HepG2 (cell line): ENCODE data around the gene STAT5A. TPM values are rescaled to one million over a fixed set of nuclear protein-coding genes. Genes with fewer than 3 reads are reported as not detected.
A peak's percentile ranks its signal among the peaks of the same experiment; 100 is the strongest.

Experiments
- ATAC-seq: fragments of 200-7000 bp; cut with Tn5 transposase; 3 replicates; pipeline ENCODE4 v1.9.1; 2020; ENCODE audit warnings: mild to moderate bottlenecking, moderate library complexity
- BruUV-seq: library from RNA; stranded (reverse); fragments of 400-500 nt; replicated peaks from 2 replicates; lab custom pipeline; 2021; lab: Mats Ljungman, UMichigan
- CTCF ChIA-PET: fragments of 300-600 bp; formaldehyde crosslinking; extraction: SDS; loops from one replicate; lab custom pipeline; 2021; ENCODE audit warnings: low total read pairs, inconsistent platforms, low intra/inter-chr PET ratio; lab: Yijun Ruan, JAX
- POLR2A ChIA-PET: fragments of 350-600 bp; sonication (Branson Sonifier 250); formaldehyde crosslinking; loops from one replicate; lab custom pipeline; 2020; ENCODE audit warnings: antibody characterized with exemption, inconsistent platforms; lab: Yijun Ruan, JAX
- DNase-seq: peaks from one replicate; pipeline ENCODE4 v3.0.0-alpha.2; 2015; ENCODE audit warnings: low spot score
- FAIRE-seq: peaks from 3 replicates; lab custom pipeline; 2011; peaks lifted over from hg19 to GRCh38; lab: Jason Lieb, UNC
- H2AFZ ChIP-seq: one replicate; pipeline ENCODE4 v1.6.1; 2011; ENCODE audit warnings: low read length, inconsistent platforms
- H3K27ac ChIP-seq: fragments of 300-600 bp; 3 replicates; pipeline ENCODE4 v1.8.0; 2011; ENCODE audit warnings: mixed run types, mild to moderate bottlenecking, mixed read lengths, low read length, inconsistent platforms; ENCODE audit not compliant: insufficient read depth; ENCODE audit errors: extremely low read length
- H3K27me3 ChIP-seq, 2 experiments: fragments of 200-600 bp in 1 of 2; 2 replicates in 1 of 2; 3 replicates in 1 of 2; pipeline versions ENCODE4 v1.6.0 to v1.8.0; 2011; ENCODE audit warnings: low read length in 2 of 2, mild to moderate bottlenecking in 2 of 2, moderate library complexity in 2 of 2, inconsistent platforms in 1 of 2; ENCODE audit not compliant: insufficient read depth in 2 of 2, control insufficient read depth in 1 of 2
- H3K36me3 ChIP-seq, 2 experiments: fragments of 200-600 bp in 1 of 2; replicated peaks in 1 of 2; 2 replicates in 1 of 2; 3 replicates in 1 of 2; pipeline versions ENCODE4 v1.5.1 to v1.8.0; 2011; ENCODE audit warnings: low read length in 2 of 2, inconsistent platforms in 1 of 2; ENCODE audit not compliant: insufficient read depth in 2 of 2, control insufficient read depth in 1 of 2
- H3K4me1 ChIP-seq: 2 replicates; pipeline ENCODE4 v1.5.1; 2012; ENCODE audit warnings: low read length, inconsistent platforms; ENCODE audit not compliant: insufficient read depth
- H3K4me2 ChIP-seq: 2 replicates; pipeline ENCODE4 v1.6.0; 2011; ENCODE audit warnings: low read depth, low read length, inconsistent platforms
- H3K4me3 ChIP-seq, 3 experiments: fragments of 200-600 bp in 1 of 3; sonication (generic), shearing (Covaris generic) in 1 of 3; replicated peaks in 1 of 3; 2 replicates each; pipeline ENCODE4 v1.5.1; 2011 to 2016; ENCODE audit warnings: low read length in 3 of 3, inconsistent platforms in 2 of 3, low read depth in 2 of 3, mild to moderate bottlenecking in 2 of 3, control low read depth in 1 of 3, mixed read lengths in 1 of 3; ENCODE audit not compliant: insufficient read depth in 1 of 3
- H3K79me2 ChIP-seq: one replicate; pipeline ENCODE4 v1.6.1; 2011; ENCODE audit warnings: low read length, inconsistent platforms; ENCODE audit not compliant: insufficient read depth
- H3K9ac ChIP-seq: 2 replicates; pipeline ENCODE4 v1.6.0; 2011; ENCODE audit warnings: mild to moderate bottlenecking, low read depth, low read length, inconsistent platforms; ENCODE audit not compliant: insufficient read depth
- H3K9me3 ChIP-seq: 2 replicates; pipeline ENCODE4 v1.5.1; 2012; ENCODE audit warnings: mild to moderate bottlenecking, low read length
- H4K20me1 ChIP-seq: 2 replicates; pipeline ENCODE4 v1.6.0; 2011; ENCODE audit warnings: inconsistent platforms, mild to moderate bottlenecking, low read length, moderate library complexity; ENCODE audit not compliant: insufficient read depth
- ATF1 ChIP-seq: IDR thresholded peaks from 2 replicates; pipeline ENCODE4 v1.6.1; 2016; ENCODE audit warnings: mild to moderate bottlenecking, control low read depth
- CENPT ChIP-seq: sonication (generic); formaldehyde crosslinking; IDR thresholded peaks from 2 replicates; pipeline ENCODE4 v1.8.0; 2022; ENCODE audit warnings: low read depth, mild to moderate bottlenecking, moderate library complexity, missing genetic modification reagents
- FOXC1 ChIP-seq: sonication (generic); formaldehyde crosslinking; IDR thresholded peaks from 2 replicates; pipeline ENCODE4 v1.8.0; 2022; ENCODE audit warnings: mild to moderate bottlenecking, missing genetic modification reagents, borderline replicate concordance
- FOXM1 ChIP-seq: sonication (generic); formaldehyde crosslinking; IDR thresholded peaks from 2 replicates; pipeline ENCODE4 v1.5.0; 2020; ENCODE audit warnings: missing genetic modification reagents
- PCBP1 ChIP-seq: fragments of 200-400 bp; formaldehyde crosslinking; IDR thresholded peaks from 2 replicates; pipeline ENCODE4 v1.6.1; 2017; ENCODE audit warnings: mild to moderate bottlenecking, low read depth, low read length, borderline replicate concordance
- POLR2A ChIP-seq, 2 experiments: IDR thresholded peaks; 2 replicates each; pipeline ENCODE4 v1.6.1; 2011; ENCODE audit warnings: low read depth in 2 of 2, low read length in 2 of 2, mild to moderate bottlenecking in 1 of 2, moderate library complexity in 1 of 2; ENCODE audit not compliant: insufficient read depth in 1 of 2
- SIN3A ChIP-seq: IDR thresholded peaks from 2 replicates; pipeline ENCODE4 v1.6.1; 2011; ENCODE audit warnings: low read depth, mild to moderate bottlenecking, control low read depth, low read length, borderline replicate concordance
- ZC3H4 ChIP-seq: sonication (generic); formaldehyde crosslinking; IDR thresholded peaks from 2 replicates; pipeline ENCODE4 v1.4.0; 2020; ENCODE audit warnings: missing genetic modification reagents, borderline replicate concordance
- ZFP41 ChIP-seq: sonication (generic); formaldehyde crosslinking; IDR thresholded peaks from 2 replicates; pipeline ENCODE4 v1.4.0; 2020; ENCODE audit warnings: mild to moderate bottlenecking, missing genetic modification reagents, borderline replicate concordance
- ZNF446 ChIP-seq: sonication (generic); formaldehyde crosslinking; IDR thresholded peaks from 2 replicates; pipeline ENCODE4 v1.5.0; 2020; ENCODE audit warnings: mild to moderate bottlenecking, missing genetic modification reagents
- ZNF629 ChIP-seq: sonication (generic); formaldehyde crosslinking; conservative IDR thresholded peaks from 2 replicates; pipeline ENCODE4 v1.5.0; 2020; ENCODE audit warnings: missing genetic modification reagents
- ZNF672 ChIP-seq: sonication (generic); formaldehyde crosslinking; IDR thresholded peaks from 2 replicates; pipeline ENCODE4 v1.8.1; 2022; ENCODE audit warnings: missing genetic modification reagents
- ZNF761 ChIP-seq: sonication (generic); formaldehyde crosslinking; conservative IDR thresholded peaks from 2 replicates; pipeline ENCODE4 v1.4.0; 2020; ENCODE audit warnings: mild to moderate bottlenecking, missing genetic modification reagents
- ZSCAN31 ChIP-seq: sonication (generic); formaldehyde crosslinking; IDR thresholded peaks from 2 replicates; pipeline ENCODE4 v1.5.0; 2020; ENCODE audit warnings: low read depth, mild to moderate bottlenecking, missing genetic modification reagents
- WGBS: methylation state at CpG from one replicate; pipeline ENCODE4 v1.1.6; 2017; ENCODE audit warnings: low lambda C conversion rate; 5-methylcytosine and 5-hydroxymethylcytosine counted together
- in situ Hi-C: cut with HindIII; loops from 2 replicates; pipeline ENCODE4 v1.10.0; 2017; ENCODE audit warnings: low pct_unique_long_range_greater_than_20kb; ENCODE audit not compliant: extremely low pct_ligation_motif_present
- intact Hi-C: fragments of 100-400 bp; cut with micrococcal nuclease; formaldehyde crosslinking; loops from one replicate; pipeline ENCODE4 v1.10.0; 2022; ENCODE audit not compliant: unreplicated experiment
- polyA plus RNA-seq, 8 experiments: library from polyadenylated mRNA; depleted of rRNA in 3 of 8; stranded (reverse) in 7 of 8; unstranded in 1 of 8; fragments of >200 nt; fragmentation: Illumina TruSeq in 4 of 8; extraction: Trizol in 4 of 8; gene quantifications; 2 replicates each; pipeline versions ENCODE4 v1.2.1 to v1.2.3, GENCODE V29; 2011 to 2016; ENCODE audit warnings: low read depth in 4 of 8, missing spikeins in 1 of 8, mixed read lengths in 1 of 8; ENCODE audit not compliant: insufficient read depth in 1 of 8
- total RNA-seq, 5 experiments: library from RNA; depleted of rRNA; stranded (reverse); fragments of >200 nt; fragmentation: Illumina TruSeq; extraction: Trizol; gene quantifications; 2 replicates each; pipeline ENCODE4 v1.2.3, GENCODE V29; 2016; ENCODE audit warnings: low read depth in 1 of 5
- TF ChIP-seq, protein P1 (sequence below): sonication (generic); formaldehyde crosslinking; IDR thresholded peaks from 2 replicates; pipeline ENCODE4 v1.5.0; 2020; ENCODE audit warnings: mild to moderate bottlenecking, missing genetic modification reagents, borderline replicate concordance
- TF ChIP-seq, protein P2 (sequence below): sonication (generic); formaldehyde crosslinking; IDR thresholded peaks from 2 replicates; pipeline ENCODE4 v1.8.0; 2022; ENCODE audit warnings: low read depth, missing genetic modification reagents
- TF ChIP-seq, protein P3 (sequence below): IDR thresholded peaks from 2 replicates; pipeline ENCODE4 v1.6.1; 2016; ENCODE audit warnings: missing compliant biosample characterization, missing genetic modification reagents, borderline replicate concordance
- TF ChIP-seq, protein P4 (sequence below): sonication (generic); formaldehyde crosslinking; IDR thresholded peaks from 2 replicates; pipeline ENCODE4 v1.5.1; 2020; ENCODE audit warnings: mild to moderate bottlenecking, missing genetic modification reagents, moderate library complexity

STAT5A gene
- total and polyA plus RNA-seq, 2 of the 13 experiments (the other 11 are each of a cell fraction or from before 2014, with no cell fraction given) = 1.4 to 4.1 TPM

DNA sequence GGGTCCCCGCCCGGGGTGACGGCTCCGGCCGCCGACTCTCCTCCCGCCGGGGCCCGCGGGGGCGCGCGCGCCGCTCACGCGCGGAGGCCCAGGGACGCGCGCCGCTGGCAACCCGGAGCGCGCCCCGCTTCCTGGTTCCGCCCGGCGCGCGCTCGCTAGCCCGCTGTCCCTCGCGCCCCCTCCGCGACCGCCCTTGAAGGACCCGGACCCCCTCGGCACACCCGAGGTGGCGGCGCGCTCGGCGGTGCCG lies 12.0 kb upstream of the STAT5A start, which contains the start of gene STAT5B:
STAT5B (minus strand) TSS at position 33 of the 250 bp plus-strand sequence. CDS start 44,264 bp downstream, outside the sequence.
- ATAC-seq (peak; percentile 20; the same call in 2 of the 3 replicates), DNase-seq (no peak), FAIRE-seq (no peak)
- peak within 1 kb of the TSS; percentile 81 to 96 (median 91) for H3K4me3 ChIP-seq
- ChIA-PET POLR2A (interaction anchor here (1.2 to 3.6 kb wide), 5 partner anchors 28 to 588 kb away, joined by 3 to 21 read pairs (median 4); no protein-coding TSS in a partner anchor), CTCF (no interaction called here)
- peak within 1 kb of the TSS; percentile 97 for H3K4me2 ChIP-seq
- WGBS = no CpG with 5 or more reads among the region's 47 CpGs
- no peaks in the 10 kb centered on the region for H3K9me3 ChIP-seq
- peak within 1 kb of the TSS; percentile 94 for H3K27ac ChIP-seq
- peaks cover 63% of the 10 kb centered on the region for H3K4me1 ChIP-seq
- no TSS peak for BruUV-seq
- in situ Hi-C loops (no loop called here), intact Hi-C loops (no loop called here)
- no peaks in the 10 kb centered on the region; the same call in 1 of the 2 replicates for H4K20me1 ChIP-seq
- no peak within 1 kb of the TSS for H2AFZ ChIP-seq
- peak within 1 kb of the TSS; percentile 92 for H3K9ac ChIP-seq
- no peaks in the 10 kb centered on the region for H3K36me3 ChIP-seq
- H3K27me3 ChIP-seq = peaks cover 0 to 9% of the 10 kb centered on the region in 2 experiments; a peak in 2 of 5 replicates
- H3K79me2 ChIP-seq = peaks cover 45% of the 10 kb centered on the region
- TF ChIP-seq ZNF672 (CRISPR knock-in tag) (0 out of 2 replicates have a peak, but pooled peaks have one; percentile 53), ZFP41 (CRISPR knock-in tag) (no peak), PCBP1 (no peak), POLR2A (IDR thresholded peaks at IDR 0.05; ENCODE audit: insufficient read depth in 1 of 2, low read depth in 2 of 2, low read length in 2 of 2) (peak in 1 of 2 experiments; percentile 67; a peak in 1 of 4 replicates), ATF1 (no peak), ZNF629 (CRISPR knock-in tag) (no peak), ZNF446 (peak; percentile 60; the same call in 1 of the 2 replicates), ZNF761 (CRISPR knock-in tag) (no peak), FOXC1 (CRISPR knock-in tag) (no peak), ZC3H4 (no peak), ZSCAN31 (CRISPR knock-in tag) (peak; percentile 36; the same call in 1 of the 2 replicates), FOXM1 (CRISPR knock-in tag) (no peak), CENPT (CRISPR knock-in tag) (0 out of 2 replicates have a peak, but pooled peaks have one; percentile 50), SIN3A (peak; percentile 57; the same call in 1 of the 2 replicates)
- TF ChIP-seq, protein P1, sequence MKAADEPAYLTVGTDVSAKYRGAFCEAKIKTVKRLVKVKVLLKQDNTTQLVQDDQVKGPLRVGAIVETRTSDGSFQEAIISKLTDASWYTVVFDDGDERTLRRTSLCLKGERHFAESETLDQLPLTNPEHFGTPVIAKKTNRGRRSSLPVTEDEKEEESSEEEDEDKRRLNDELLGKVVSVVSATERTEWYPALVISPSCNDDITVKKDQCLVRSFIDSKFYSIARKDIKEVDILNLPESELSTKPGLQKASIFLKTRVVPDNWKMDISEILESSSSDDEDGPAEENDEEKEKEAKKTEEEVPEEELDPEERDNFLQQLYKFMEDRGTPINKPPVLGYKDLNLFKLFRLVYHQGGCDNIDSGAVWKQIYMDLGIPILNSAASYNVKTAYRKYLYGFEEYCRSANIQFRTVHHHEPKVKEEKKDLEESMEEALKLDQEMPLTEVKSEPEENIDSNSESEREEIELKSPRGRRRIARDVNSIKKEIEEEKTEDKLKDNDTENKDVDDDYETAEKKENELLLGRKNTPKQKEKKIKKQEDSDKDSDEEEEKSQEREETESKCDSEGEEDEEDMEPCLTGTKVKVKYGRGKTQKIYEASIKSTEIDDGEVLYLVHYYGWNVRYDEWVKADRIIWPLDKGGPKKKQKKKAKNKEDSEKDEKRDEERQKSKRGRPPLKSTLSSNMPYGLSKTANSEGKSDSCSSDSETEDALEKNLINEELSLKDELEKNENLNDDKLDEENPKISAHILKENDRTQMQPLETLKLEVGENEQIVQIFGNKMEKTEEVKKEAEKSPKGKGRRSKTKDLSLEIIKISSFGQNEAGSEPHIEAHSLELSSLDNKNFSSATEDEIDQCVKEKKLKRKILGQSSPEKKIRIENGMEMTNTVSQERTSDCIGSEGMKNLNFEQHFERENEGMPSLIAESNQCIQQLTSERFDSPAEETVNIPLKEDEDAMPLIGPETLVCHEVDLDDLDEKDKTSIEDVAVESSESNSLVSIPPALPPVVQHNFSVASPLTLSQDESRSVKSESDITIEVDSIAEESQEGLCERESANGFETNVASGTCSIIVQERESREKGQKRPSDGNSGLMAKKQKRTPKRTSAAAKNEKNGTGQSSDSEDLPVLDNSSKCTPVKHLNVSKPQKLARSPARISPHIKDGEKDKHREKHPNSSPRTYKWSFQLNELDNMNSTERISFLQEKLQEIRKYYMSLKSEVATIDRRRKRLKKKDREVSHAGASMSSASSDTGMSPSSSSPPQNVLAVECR (CRISPR knock-in tag) = no peak
- TF ChIP-seq, protein P2, sequence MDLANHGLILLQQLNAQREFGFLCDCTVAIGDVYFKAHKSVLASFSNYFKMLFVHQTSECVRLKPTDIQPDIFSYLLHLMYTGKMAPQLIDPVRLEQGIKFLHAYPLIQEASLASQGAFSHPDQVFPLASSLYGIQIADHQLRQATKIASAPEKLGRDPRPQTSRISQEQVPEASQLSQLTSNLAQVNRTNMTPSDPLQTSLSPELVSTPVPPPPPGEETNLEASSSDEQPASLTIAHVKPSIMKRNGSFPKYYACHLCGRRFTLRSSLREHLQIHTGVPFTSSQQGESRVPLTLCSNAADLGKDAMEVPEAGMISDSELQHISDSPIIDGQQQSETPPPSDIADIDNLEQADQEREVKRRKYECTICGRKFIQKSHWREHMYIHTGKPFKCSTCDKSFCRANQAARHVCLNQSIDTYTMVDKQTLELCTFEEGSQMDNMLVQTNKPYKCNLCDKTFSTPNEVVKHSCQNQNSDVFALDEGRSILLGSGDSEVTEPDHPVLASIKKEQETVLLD = peak; percentile 50
- TF ChIP-seq, protein P3, sequence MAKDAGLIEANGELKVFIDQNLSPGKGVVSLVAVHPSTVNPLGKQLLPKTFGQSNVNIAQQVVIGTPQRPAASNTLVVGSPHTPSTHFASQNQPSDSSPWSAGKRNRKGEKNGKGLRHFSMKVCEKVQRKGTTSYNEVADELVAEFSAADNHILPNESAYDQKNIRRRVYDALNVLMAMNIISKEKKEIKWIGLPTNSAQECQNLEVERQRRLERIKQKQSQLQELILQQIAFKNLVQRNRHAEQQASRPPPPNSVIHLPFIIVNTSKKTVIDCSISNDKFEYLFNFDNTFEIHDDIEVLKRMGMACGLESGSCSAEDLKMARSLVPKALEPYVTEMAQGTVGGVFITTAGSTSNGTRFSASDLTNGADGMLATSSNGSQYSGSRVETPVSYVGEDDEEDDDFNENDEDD (CRISPR knock-in tag) = no peak
- TF ChIP-seq, protein P4, sequence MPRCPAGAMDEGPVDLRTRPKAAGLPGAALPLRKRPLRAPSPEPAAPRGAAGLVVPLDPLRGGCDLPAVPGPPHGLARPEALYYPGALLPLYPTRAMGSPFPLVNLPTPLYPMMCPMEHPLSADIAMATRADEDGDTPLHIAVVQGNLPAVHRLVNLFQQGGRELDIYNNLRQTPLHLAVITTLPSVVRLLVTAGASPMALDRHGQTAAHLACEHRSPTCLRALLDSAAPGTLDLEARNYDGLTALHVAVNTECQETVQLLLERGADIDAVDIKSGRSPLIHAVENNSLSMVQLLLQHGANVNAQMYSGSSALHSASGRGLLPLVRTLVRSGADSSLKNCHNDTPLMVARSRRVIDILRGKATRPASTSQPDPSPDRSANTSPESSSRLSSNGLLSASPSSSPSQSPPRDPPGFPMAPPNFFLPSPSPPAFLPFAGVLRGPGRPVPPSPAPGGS (CRISPR knock-in tag) = 0 out of 2 replicates have a peak, but pooled peaks have one; percentile 50
